A549 (cell line): ENCODE data around the gene SLC16A7. TPM values are rescaled to one million over a fixed set of nuclear protein-coding genes. Genes with fewer than 3 reads are reported as not detected.

Experiments used
- ATAC-seq, 2 experiments: fragments of 200-7000 bp in 1 of 2; fragments of >200 bp in 1 of 2; cut with Nextera tagmentation in 1 of 2; cut with Tn5 transposase in 1 of 2; 3 replicates each; pipeline versions ENCODE4 v1.8.0 to v1.9.1; 2018 to 2020; ENCODE audit warnings: mild to moderate bottlenecking in 1 of 2, moderate library complexity in 1 of 2
- CTCF ChIA-PET: fragments of 300-600 bp; sonication (Branson Sonifier 250); formaldehyde crosslinking; extraction: SDS; loops from one replicate; lab custom pipeline; 2021; ENCODE audit warnings: antibody characterized with exemption, inconsistent platforms; lab: Yijun Ruan, JAX
- POLR2A ChIA-PET: fragments of 350-600 bp; formaldehyde crosslinking; extraction: SDS; loops from one replicate; lab custom pipeline; 2021; ENCODE audit warnings: antibody characterized with exemption, inconsistent platforms; lab: Yijun Ruan, JAX
- DNase-seq, 2 experiments: peaks; one replicate each; pipeline versions ENCODE4 v3.0.0 to v3.0.0-alpha.2; 2011 to 2016; ENCODE audit warnings: low read depth in 1 of 2, low spot score in 1 of 2
- FAIRE-seq: peaks from 2 replicates; lab custom pipeline; 2011; peaks lifted over from hg19 to GRCh38; lab: Jason Lieb, UNC
- H3K27ac ChIP-seq, 2 experiments: fragments of >200 bp; sonication (Bioruptor Twin); formaldehyde crosslinking; 3 replicates each; pipeline ENCODE4 v1.5.1; 2016 to 2017
- H3K4me1 ChIP-seq: fragments of >200 bp; sonication (Bioruptor Twin); formaldehyde crosslinking; 3 replicates; pipeline ENCODE4 v1.6.1; 2016
- H3K4me2 ChIP-seq: fragments of >200 bp; sonication (Bioruptor Twin); formaldehyde crosslinking; 3 replicates; pipeline ENCODE4 v1.6.1; 2016
- H3K4me3 ChIP-seq: fragments of >200 bp; sonication (Bioruptor Twin); formaldehyde crosslinking; 3 replicates; pipeline ENCODE4 v1.5.1; 2016
- H3K9me3 ChIP-seq: fragments of >200 bp; sonication (Bioruptor Twin); formaldehyde crosslinking; 3 replicates; pipeline ENCODE4 v1.6.1; 2016
- CBX8 ChIP-seq: fragments of 200-600 bp; sonication (generic); IDR thresholded peaks from 2 replicates; pipeline ENCODE4 v1.6.1; 2016
- CEBPB ChIP-seq, 2 experiments: fragments of >200 bp in 1 of 2; sonication (Bioruptor Twin) in 1 of 2; formaldehyde crosslinking in 1 of 2; IDR thresholded peaks; 2 replicates each; pipeline ENCODE4 v1.6.1; 2012 to 2016
- EHMT2 ChIP-seq: fragments of 200-600 bp; sonication (generic); IDR thresholded peaks from 2 replicates; pipeline ENCODE4 v1.6.1; 2016; ENCODE audit warnings: antibody characterized with exemption, low read depth, mild to moderate bottlenecking, moderate library complexity
- ESRRA ChIP-seq: fragments of 150-350 bp; IDR thresholded peaks from 2 replicates; pipeline ENCODE4 v1.6.1; 2014; ENCODE audit warnings: mild to moderate bottlenecking, low read length, borderline replicate concordance
- FOSB ChIP-seq: fragments of 250-450 bp; sonication (Bioruptor Pico); IDR thresholded peaks from 2 replicates; pipeline ENCODE4 v1.5.0; 2020; ENCODE audit warnings: mild to moderate bottlenecking, moderate library complexity
- FOXS1 ChIP-seq: fragments of 250-450 bp; sonication (Bioruptor Pico); IDR thresholded peaks from 2 replicates; pipeline ENCODE4 v1.5.0; 2020; ENCODE audit warnings: mild to moderate bottlenecking, moderate library complexity
- HDAC2 ChIP-seq: fragments of 200-600 bp; sonication (generic); IDR thresholded peaks from 2 replicates; pipeline ENCODE4 v1.6.1; 2016
- HEYL ChIP-seq: fragments of 250-450 bp; sonication (Bioruptor Pico); IDR thresholded peaks from 2 replicates; pipeline ENCODE4 v1.8.0; 2021; ENCODE audit warnings: mild to moderate bottlenecking, moderate library complexity
- HOXA7 ChIP-seq: fragments of 250-450 bp; sonication (Bioruptor Pico); IDR thresholded peaks from 2 replicates; pipeline ENCODE4 v1.5.0; 2020; ENCODE audit warnings: mild to moderate bottlenecking, moderate library complexity
- JUN ChIP-seq, 2 experiments: fragments of >200 bp; sonication (Bioruptor Twin); formaldehyde crosslinking; IDR thresholded peaks; 2 replicates in 1 of 2; 3 replicates in 1 of 2; pipeline ENCODE4 v1.6.1; 2016 to 2017
- JUNB ChIP-seq: fragments of >200 bp; sonication (Bioruptor Twin); formaldehyde crosslinking; IDR thresholded peaks from 2 replicates; pipeline ENCODE4 v1.6.1; 2016
- MYC ChIP-seq: IDR thresholded peaks from 2 replicates; pipeline ENCODE4 v1.6.1; 2012; ENCODE audit warnings: mild to moderate bottlenecking, inconsistent platforms, low read length, improper control_type of control experiment, borderline replicate concordance
- NFE2L2 ChIP-seq: fragments of 150-350 bp; conservative IDR thresholded peaks from 2 replicates; pipeline ENCODE4 v1.6.1; 2014; ENCODE audit warnings: low read length
- NPAS2 ChIP-seq: fragments of 250-450 bp; sonication (Bioruptor Pico); IDR thresholded peaks from 2 replicates; pipeline ENCODE4 v1.8.0; 2022; ENCODE audit warnings: mild to moderate bottlenecking, moderate library complexity, borderline replicate concordance
- NR3C1 ChIP-seq: fragments of >200 bp; sonication (Bioruptor Twin); formaldehyde crosslinking; IDR thresholded peaks from 3 replicates; pipeline ENCODE4 v1.6.1; 2017
- POLR2AphosphoS2 ChIP-seq: conservative IDR thresholded peaks from 2 replicates; pipeline ENCODE4 v1.6.1; 2012; ENCODE audit warnings: low read length, improper control_type of control experiment, inconsistent platforms
- RAD21 ChIP-seq, 2 experiments: fragments of >200 bp in 1 of 2; sonication (Bioruptor Twin) in 1 of 2; formaldehyde crosslinking in 1 of 2; IDR thresholded peaks in 1 of 2; conservative IDR thresholded peaks in 1 of 2; 2 replicates in 1 of 2; 3 replicates in 1 of 2; pipeline ENCODE4 v1.6.1; 2012 to 2018; ENCODE audit warnings: inconsistent platforms in 1 of 2
- RARB ChIP-seq: fragments of 250-450 bp; sonication (Bioruptor Pico); IDR thresholded peaks from 2 replicates; pipeline ENCODE4 v1.8.0; 2021; ENCODE audit warnings: mild to moderate bottlenecking, moderate library complexity
- RFX5 ChIP-seq: fragments of 450-650 bp; IDR thresholded peaks from 2 replicates; pipeline ENCODE4 v1.7.1; 2014; ENCODE audit warnings: antibody characterized with exemption, mild to moderate bottlenecking, moderate library complexity
- RNF2 ChIP-seq: fragments of 200-600 bp; sonication (generic); IDR thresholded peaks from 2 replicates; pipeline ENCODE4 v1.6.1; 2016; ENCODE audit warnings: low read depth, mild to moderate bottlenecking, antibody characterized with exemption, moderate library complexity, borderline replicate concordance
- SMC3 ChIP-seq: fragments of >200 bp; sonication (Bioruptor Twin); formaldehyde crosslinking; IDR thresholded peaks from 3 replicates; pipeline ENCODE4 v1.6.1; 2018; ENCODE audit warnings: inconsistent platforms
- TFCP2L1 ChIP-seq: fragments of 250-450 bp; sonication (Bioruptor Pico); IDR thresholded peaks from 2 replicates; pipeline ENCODE4 v1.5.0; 2021; ENCODE audit warnings: mild to moderate bottlenecking
- TP53 ChIP-seq: fragments of 250-450 bp; sonication (Bioruptor Pico); IDR thresholded peaks from 2 replicates; pipeline ENCODE4 v1.5.0; 2021; ENCODE audit warnings: mild to moderate bottlenecking, moderate library complexity
- ZC3H11A ChIP-seq: fragments of 450-650 bp; IDR thresholded peaks from 2 replicates; pipeline ENCODE4 v1.6.1; 2014; ENCODE audit warnings: antibody characterized with exemption, mild to moderate bottlenecking
- ZNF302 ChIP-seq: fragments of 250-450 bp; sonication (Bioruptor Pico); IDR thresholded peaks from 2 replicates; pipeline ENCODE4 v1.9.0; 2021; ENCODE audit warnings: inconsistent platforms, mild to moderate bottlenecking, moderate library complexity
- WGBS: methylation state at CpG from one replicate; pipeline ENCODE4 v1.1.6; 2017; ENCODE audit errors: missing lambda C conversion rate; 5-methylcytosine and 5-hydroxymethylcytosine counted together
- polyA plus RNA-seq, 4 experiments: library from polyadenylated mRNA; depleted of rRNA in 3 of 4; stranded (reverse); fragments of >200 nt; fragmentation: RNase III in 1 of 4; extraction: RNeasy Plus Mini Kit Qiagen cat#74134 plus additional on column Dnase treatment in 1 of 4; gene quantifications; 2 replicates in 3 of 4; 3 replicates in 1 of 4; pipeline ENCODE4 v1.2.3, GENCODE V29; 2011 to 2017
- TF ChIP-seq, protein P1 (sequence below): fragments of 250-450 bp; sonication (Bioruptor Pico); IDR thresholded peaks from 2 replicates; pipeline ENCODE4 v1.5.0; 2021; ENCODE audit warnings: mild to moderate bottlenecking, moderate library complexity, borderline replicate concordance
- TF ChIP-seq, protein P2 (sequence below): fragments of >200 bp; sonication (Bioruptor Twin); formaldehyde crosslinking; IDR thresholded peaks from 2 replicates; pipeline ENCODE4 v1.6.1; 2016
- TF ChIP-seq, protein P3 (sequence below): IDR thresholded peaks from 2 replicates; pipeline ENCODE4 v1.6.1; 2012

SLC16A7 gene
- polyA plus RNA-seq, 2 of the 4 experiments (the other 2 are of a cell fraction) = 0.14 to 0.23 TPM

DNA sequence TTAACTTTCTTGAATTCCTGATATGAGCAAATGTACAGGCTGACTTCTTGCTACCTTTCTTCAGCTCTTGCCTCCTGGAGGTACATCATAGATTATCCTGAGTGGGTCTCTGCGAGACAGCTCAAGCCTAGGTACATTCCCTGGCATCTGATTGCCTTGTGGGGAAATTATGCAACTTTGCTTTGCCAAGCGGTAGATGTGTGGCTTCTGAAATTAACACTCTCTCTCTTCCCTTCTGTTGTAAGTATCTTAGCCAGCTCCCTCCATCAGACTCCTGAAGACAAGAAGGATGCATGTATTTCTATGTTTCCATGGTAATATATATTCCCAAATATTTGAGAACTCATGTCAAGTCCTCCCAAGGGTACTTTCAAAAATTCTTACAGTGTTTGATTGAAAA is 16.2 kb upstream of the SLC16A7 start:
- no peak overlapping the region for H3K4me2 ChIP-seq
- FAIRE-seq (no peak), ATAC-seq (no peak), DNase-seq (no peak)
- H3K27ac ChIP-seq = no peak overlapping the region
- POLR2A ChIA-PET = no interaction called here
- no peak overlapping the region for H3K4me3 ChIP-seq
- H3K9me3 ChIP-seq = no peaks in the 10 kb centered on the region
- CTCF ChIA-PET = no interaction called here
- WGBS = 45% methylated on average over 2 of the region's 2 CpGs
- no peaks in the 10 kb centered on the region for H3K4me1 ChIP-seq
- TF ChIP-seq JUNB = no peak
- no peak for TF ChIP-seq POLR2AphosphoS2
- no peak for TF ChIP-seq ZC3H11A
- TF ChIP-seq ZNF302 (CRISPR knock-in tag) = no peak
- no peak for TF ChIP-seq MYC
- no peak for TF ChIP-seq TP53
- TF ChIP-seq NPAS2 (CRISPR knock-in tag) = no peak
- no peak for TF ChIP-seq TFCP2L1
- no peak for TF ChIP-seq HOXA7

DNA sequence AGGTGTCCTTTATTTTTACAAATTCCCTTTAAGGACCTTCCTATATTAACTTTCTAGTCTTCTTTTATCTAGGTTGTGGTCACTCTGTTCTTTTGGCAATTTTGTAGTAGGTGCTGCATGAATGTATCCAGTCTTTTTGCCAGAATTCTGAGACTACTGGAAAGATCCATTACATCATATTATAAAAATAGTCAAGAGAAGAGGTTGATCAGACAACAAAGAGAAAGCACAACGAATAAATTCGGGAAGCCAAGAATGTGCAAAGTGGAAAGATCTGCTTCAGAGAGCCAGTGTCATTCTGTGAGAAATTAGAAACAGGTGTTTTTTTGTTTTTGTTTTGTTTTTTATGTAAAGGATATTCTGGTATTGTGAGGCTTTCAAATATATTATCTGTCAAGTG is 15.8 kb upstream of the SLC16A7 start:
- FAIRE-seq = no peak
- Histone ChIP-seq H3K4me1 (no peaks in the 10 kb centered on the region), H3K9me3 (no peaks in the 10 kb centered on the region), H3K4me3 (no peak overlapping the region), H3K4me2 (no peak overlapping the region), H3K27ac (no peak overlapping the region)
- no peak for TF ChIP-seq NPAS2 (CRISPR knock-in tag)
- no peak for TF ChIP-seq NFE2L2
- TF ChIP-seq ZNF302 (CRISPR knock-in tag) = no peak
- TF ChIP-seq, protein P1, sequence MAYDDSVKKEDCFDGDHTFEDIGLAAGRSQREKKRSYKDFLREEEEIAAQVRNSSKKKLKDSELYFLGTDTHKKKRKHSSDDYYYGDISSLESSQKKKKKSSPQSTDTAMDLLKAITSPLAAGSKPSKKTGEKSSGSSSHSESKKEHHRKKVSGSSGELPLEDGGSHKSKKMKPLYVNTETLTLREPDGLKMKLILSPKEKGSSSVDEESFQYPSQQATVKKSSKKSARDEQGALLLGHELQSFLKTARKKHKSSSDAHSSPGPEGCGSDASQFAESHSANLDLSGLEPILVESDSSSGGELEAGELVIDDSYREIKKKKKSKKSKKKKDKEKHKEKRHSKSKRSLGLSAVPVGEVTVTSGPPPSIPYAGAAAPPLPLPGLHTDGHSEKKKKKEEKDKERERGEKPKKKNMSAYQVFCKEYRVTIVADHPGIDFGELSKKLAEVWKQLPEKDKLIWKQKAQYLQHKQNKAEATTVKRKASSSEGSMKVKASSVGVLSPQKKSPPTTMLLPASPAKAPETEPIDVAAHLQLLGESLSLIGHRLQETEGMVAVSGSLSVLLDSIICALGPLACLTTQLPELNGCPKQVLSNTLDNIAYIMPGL = no peak
- TF ChIP-seq JUN (IDR thresholded peaks at IDR 0.05) = no peak
- no peak for TF ChIP-seq RAD21 (conservative IDR thresholded peaks at IDR 0.05 in 1 of 2, IDR thresholded peaks at IDR 0.05 in 1 of 2)
- TF ChIP-seq RFX5 = no peak
- TF ChIP-seq RNF2 = no peak
- TF ChIP-seq FOSB (CRISPR knock-in tag) = no peak
- no peak for TF ChIP-seq CBX8
- no peak for TF ChIP-seq POLR2AphosphoS2
- TF ChIP-seq CEBPB (IDR thresholded peaks at IDR 0.05) = no peak
- no peak for TF ChIP-seq RARB (CRISPR knock-in tag)
- TF ChIP-seq SMC3 = no peak
- TF ChIP-seq, protein P2, sequence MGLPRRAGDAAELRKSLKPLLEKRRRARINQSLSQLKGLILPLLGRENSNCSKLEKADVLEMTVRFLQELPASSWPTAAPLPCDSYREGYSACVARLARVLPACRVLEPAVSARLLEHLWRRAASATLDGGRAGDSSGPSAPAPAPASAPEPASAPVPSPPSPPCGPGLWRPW = no peak
- TF ChIP-seq NR3C1 = no peak
- no peak for TF ChIP-seq HDAC2
- DNase-seq = no peak
- WGBS = 2% methylated on average over 2 of the region's 2 CpGs
- ChIA-PET CTCF (no interaction called here), POLR2A (no interaction called here)
- no peak for ATAC-seq

DNA sequence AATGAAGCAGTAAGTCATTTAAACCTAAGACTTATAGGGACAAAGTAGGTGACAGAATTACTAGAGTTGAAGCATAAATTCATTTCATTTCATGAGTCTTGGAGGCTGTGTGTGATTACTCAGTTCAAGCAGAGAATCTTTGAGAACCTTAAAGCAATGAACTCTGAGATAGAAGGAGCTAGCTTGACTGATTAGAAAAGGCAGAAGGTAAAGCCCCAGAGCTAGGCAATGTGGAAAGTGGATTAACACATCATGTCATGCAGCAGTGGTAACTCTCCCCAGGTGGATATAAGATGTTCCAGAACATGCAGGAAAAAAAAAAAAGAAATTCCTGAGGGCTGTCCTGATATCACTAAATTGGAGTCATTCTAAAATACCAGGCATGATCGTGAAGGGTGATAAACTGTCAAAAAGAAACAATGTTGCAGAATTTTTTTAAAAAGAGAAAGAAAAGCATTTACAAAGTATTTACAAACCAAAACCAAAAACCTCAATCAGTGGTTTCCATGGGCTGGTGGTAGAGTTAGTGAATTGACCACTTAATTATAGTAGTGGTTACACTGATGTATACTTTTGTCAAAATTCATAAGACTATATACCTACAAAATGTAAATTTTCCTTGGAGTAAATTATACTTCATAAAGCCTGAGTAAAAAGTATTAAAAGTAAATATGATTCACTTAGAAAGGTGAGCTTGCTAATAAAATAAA is 12.7 kb upstream of the SLC16A7 start:
- WGBS = 10% methylated on average over 1 of the region's 1 CpG

More for the DNA sequence above, 12.7 kb upstream of the SLC16A7 start:
- DNase-seq = no peak
- TF ChIP-seq, protein P3, sequence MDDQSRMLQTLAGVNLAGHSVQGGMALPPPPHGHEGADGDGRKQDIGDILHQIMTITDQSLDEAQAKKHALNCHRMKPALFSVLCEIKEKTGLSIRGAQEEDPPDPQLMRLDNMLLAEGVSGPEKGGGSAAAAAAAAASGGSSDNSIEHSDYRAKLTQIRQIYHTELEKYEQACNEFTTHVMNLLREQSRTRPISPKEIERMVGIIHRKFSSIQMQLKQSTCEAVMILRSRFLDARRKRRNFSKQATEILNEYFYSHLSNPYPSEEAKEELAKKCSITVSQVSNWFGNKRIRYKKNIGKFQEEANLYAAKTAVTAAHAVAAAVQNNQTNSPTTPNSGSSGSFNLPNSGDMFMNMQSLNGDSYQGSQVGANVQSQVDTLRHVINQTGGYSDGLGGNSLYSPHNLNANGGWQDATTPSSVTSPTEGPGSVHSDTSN = no peak
- TF ChIP-seq ZNF302 (CRISPR knock-in tag) = no peak
- TF ChIP-seq, protein P2 = no peak
- TF ChIP-seq HDAC2 = no peak
- no peak for TF ChIP-seq HEYL
- no peak for TF ChIP-seq RARB (CRISPR knock-in tag)
- no peak for TF ChIP-seq FOXS1 (CRISPR knock-in tag)
- TF ChIP-seq ESRRA = no peak
- TF ChIP-seq POLR2AphosphoS2 = no peak
- TF ChIP-seq EHMT2 = no peak
- TF ChIP-seq, all 56 proteins: peak for 0
- Histone ChIP-seq H3K4me2 (no peak overlapping the region), H3K4me1 (no peaks in the 10 kb centered on the region), H3K9me3 (no peaks in the 10 kb centered on the region), H3K4me3 (no peak overlapping the region), H3K27ac (no peak overlapping the region)
- POLR2A ChIA-PET = no interaction called here
- FAIRE-seq = no peak
- CTCF ChIA-PET = no interaction called here
- ATAC-seq = no peak
